SK-N-SH (cell line): ENCODE results near the gene FAM227A. TPM values are rescaled to one million over a fixed set of nuclear protein-coding genes. Genes with fewer than 3 reads are reported as not detected.
A peak's percentile ranks its signal among the peaks of the same experiment; 100 is the strongest.

Experiments used
- CTCF ChIA-PET: fragments of 300-600, 350-600 bp; formaldehyde crosslinking; extraction: SDS; loops from one replicate; lab custom pipeline; 2021; lab: Yijun Ruan, JAX
- POLR2A ChIA-PET: fragments of 350-600 bp; sonication (Branson Sonifier 250); formaldehyde crosslinking; extraction: SDS; loops from one replicate; lab custom pipeline; 2020; ENCODE audit warnings: antibody characterized with exemption, inconsistent platforms; lab: Yijun Ruan, JAX
- DNase-seq: peaks from one replicate; pipeline ENCODE4 v3.0.0; 2012
- H2AFZ ChIP-seq: fragments of 200-600 bp; sonication (generic); 2 replicates; pipeline ENCODE4 v1.8.1; 2016; ENCODE audit warnings: antibody characterized with exemption, mild to moderate bottlenecking, low read depth
- H3F3A ChIP-seq: fragments of 200-600 bp; sonication (generic); replicated peaks from 2 replicates; pipeline ENCODE3; 2016; ENCODE audit warnings: antibody characterized with exemption, mild to moderate bottlenecking; ENCODE audit not compliant: insufficient read depth
- H3K27ac ChIP-seq, 2 experiments: fragments of 200-500 bp in 1 of 2; fragments of 200-600 bp in 1 of 2; sonication (Bioruptor generic) in 1 of 2; sonication (generic), shearing (Covaris generic) in 1 of 2; 2 replicates each; pipeline versions ENCODE4 v1.5.1 to v1.6.1; 2014 to 2016; ENCODE audit warnings: low read depth in 2 of 2, inconsistent platforms in 1 of 2, low read length in 1 of 2, mild to moderate bottlenecking in 1 of 2, mixed read lengths in 1 of 2
- H3K27me3 ChIP-seq: fragments of 200-600 bp; sonication (generic), shearing (Covaris generic); 2 replicates; pipeline ENCODE4 v1.6.1; 2016; ENCODE audit warnings: mixed run types; ENCODE audit not compliant: insufficient read depth
- H3K36me3 ChIP-seq, 2 experiments: fragments of 200-500 bp in 1 of 2; fragments of 200-600 bp in 1 of 2; sonication (Bioruptor generic) in 1 of 2; sonication (generic) in 1 of 2; replicated peaks in 1 of 2; 2 replicates each; pipeline versions ENCODE3 to v1.5.1; 2014 to 2016; ENCODE audit warnings: low read length in 1 of 2, mild to moderate bottlenecking in 1 of 2; ENCODE audit not compliant: insufficient read depth in 2 of 2, control insufficient read depth in 1 of 2
- H3K4me1 ChIP-seq, 2 experiments: fragments of 200-500 bp in 1 of 2; fragments of 200-600 bp in 1 of 2; sonication (Bioruptor generic) in 1 of 2; sonication (generic), shearing (Covaris generic) in 1 of 2; 2 replicates each; pipeline versions ENCODE4 v1.5.1 to v1.6.1; 2014 to 2016; ENCODE audit warnings: low read depth in 1 of 2, low read length in 1 of 2, mixed run types in 1 of 2; ENCODE audit not compliant: insufficient read depth in 2 of 2, control insufficient read depth in 1 of 2
- H3K4me2 ChIP-seq: fragments of 200-600 bp; sonication (generic), shearing (Covaris generic); 2 replicates; pipeline ENCODE4 v1.6.1; 2017; ENCODE audit warnings: mixed run types
- H3K4me3 ChIP-seq, 2 experiments: fragments of 200-500 bp in 1 of 2; fragments of 200-600 bp in 1 of 2; sonication (Bioruptor generic) in 1 of 2; sonication (generic), shearing (Covaris generic) in 1 of 2; 2 replicates each; pipeline versions ENCODE4 v1.5.1 to v1.8.1; 2014 to 2016; ENCODE audit warnings: low read depth in 2 of 2, inconsistent platforms in 1 of 2, low read length in 1 of 2, mild to moderate bottlenecking in 1 of 2, mixed read lengths in 1 of 2, moderate library complexity in 1 of 2
- H3K79me2 ChIP-seq: fragments of 200-600 bp; sonication (generic); 2 replicates; pipeline ENCODE4 v1.8.1; 2017; ENCODE audit warnings: mild to moderate bottlenecking; ENCODE audit not compliant: insufficient read depth
- H3K9ac ChIP-seq: fragments of 200-600 bp; sonication (generic); 2 replicates; pipeline ENCODE4 v1.6.1; 2017; ENCODE audit warnings: mixed run types
- H3K9me2 ChIP-seq: fragments of 200-600 bp; sonication (generic); 2 replicates; pipeline ENCODE4 v1.6.1; 2017; ENCODE audit warnings: mixed run types
- H3K9me3 ChIP-seq: fragments of 200-600 bp; sonication (generic); 2 replicates; pipeline ENCODE4 v1.6.1; 2017; ENCODE audit warnings: mixed run types, mild to moderate bottlenecking, moderate library complexity
- H4K20me1 ChIP-seq: fragments of 200-600 bp; sonication (generic); 2 replicates; pipeline ENCODE4 v1.6.1; 2017; ENCODE audit warnings: mild to moderate bottlenecking, mixed run types; ENCODE audit not compliant: insufficient read depth
- CHD2 ChIP-seq: fragments of 150-350 bp; IDR thresholded peaks from 2 replicates; pipeline ENCODE4 v1.6.1; 2018; ENCODE audit warnings: low read length; ENCODE audit not compliant: partially characterized antibody
- CTCF ChIP-seq: fragments of 200-600 bp; sonication (generic); IDR thresholded peaks from 2 replicates; pipeline ENCODE4 v1.6.1; 2017; ENCODE audit warnings: antibody characterized with exemption, mild to moderate bottlenecking, moderate library complexity
- EP300 ChIP-seq, 2 experiments: IDR thresholded peaks; 2 replicates each; pipeline versions ENCODE4 v1.4.0 to v1.6.1; 2012; ENCODE audit warnings: borderline replicate concordance in 1 of 2, low read depth in 1 of 2, low read length in 1 of 2
- FOSL2 ChIP-seq: IDR thresholded peaks from 2 replicates; pipeline ENCODE4 v1.4.0; 2012; ENCODE audit warnings: low read depth, mild to moderate bottlenecking, moderate library complexity, borderline replicate concordance
- FOXJ3 ChIP-seq: sonication (generic); formaldehyde crosslinking; IDR thresholded peaks from 2 replicates; pipeline ENCODE4 v1.5.1; 2020; ENCODE audit warnings: mild to moderate bottlenecking, missing genetic modification reagents
- GABPA ChIP-seq: IDR thresholded peaks from 2 replicates; pipeline ENCODE4 v1.4.0; 2012; ENCODE audit warnings: low read depth, mild to moderate bottlenecking
- GATA2 ChIP-seq: sonication (generic); formaldehyde crosslinking; IDR thresholded peaks from 2 replicates; pipeline ENCODE4 v1.5.0; 2020; ENCODE audit warnings: mild to moderate bottlenecking, missing genetic modification reagents
- NFIC ChIP-seq: IDR thresholded peaks from 2 replicates; pipeline ENCODE4 v1.4.0; 2012; ENCODE audit warnings: borderline replicate concordance
- NRF1 ChIP-seq: IDR thresholded peaks from 2 replicates; pipeline ENCODE4 v1.6.1; 2012; ENCODE audit warnings: low read depth, mild to moderate bottlenecking, low read length
- POLR2AphosphoS5 ChIP-seq: IDR thresholded peaks from 2 replicates; pipeline ENCODE4 v1.6.1; 2012; ENCODE audit warnings: low read depth, low read length
- RAD21 ChIP-seq: IDR thresholded peaks from 2 replicates; pipeline ENCODE4 v1.6.1; 2012; ENCODE audit warnings: mild to moderate bottlenecking, low read length
- RCOR1 ChIP-seq: fragments of 150-350 bp; IDR thresholded peaks from 2 replicates; pipeline ENCODE4 v1.6.1; 2017; ENCODE audit warnings: antibody characterized with exemption, low read length
- RFX5 ChIP-seq: IDR thresholded peaks from 2 replicates; pipeline ENCODE4 v1.6.1; 2012; ENCODE audit warnings: mild to moderate bottlenecking, improper control_type of control experiment, low read length
- RXRA ChIP-seq: IDR thresholded peaks from 2 replicates; pipeline ENCODE4 v1.4.0; 2012; ENCODE audit warnings: low read depth, mild to moderate bottlenecking, borderline replicate concordance
- SMC3 ChIP-seq: IDR thresholded peaks from 2 replicates; pipeline ENCODE4 v1.6.1; 2012; ENCODE audit warnings: low read depth, low read length, improper control_type of control experiment
- TEAD4 ChIP-seq: IDR thresholded peaks from 2 replicates; pipeline ENCODE4 v1.4.0; 2012; ENCODE audit warnings: mild to moderate bottlenecking, borderline replicate concordance; ENCODE audit not compliant: insufficient read depth
- USF1 ChIP-seq: IDR thresholded peaks from 2 replicates; pipeline ENCODE4 v1.4.0; 2012; ENCODE audit warnings: low read depth, borderline replicate concordance
- ZBTB33 ChIP-seq: IDR thresholded peaks from 2 replicates; pipeline ENCODE4 v1.4.0; 2012; ENCODE audit warnings: low read depth, borderline replicate concordance
- WGBS: methylation state at CpG from one replicate; pipeline ENCODE4 v1.1.6; 2017; ENCODE audit warnings: low lambda C conversion rate; 5-methylcytosine and 5-hydroxymethylcytosine counted together
- polyA plus RNA-seq, 3 experiments: library from polyadenylated mRNA; depleted of rRNA; stranded (reverse); fragments of >200 nt; gene quantifications; 2 replicates each; pipeline ENCODE4 v1.2.3, GENCODE V29; 2012

The FAM227A gene
- polyA plus RNA-seq, 1 of the 3 experiments (the other 2 are of a cell fraction): 1.2 TPM

- H3K4me3 ChIP-seq: peak overlapping the region in 1 of 2 experiments; percentile 32; a peak in 1 of 4 replicates
- H3K27me3 ChIP-seq: no peaks in the 10 kb centered on the region
- peak; percentile 30 for DNase-seq
- no peaks in the 10 kb centered on the region for H3K79me2 ChIP-seq
- TF ChIP-seq POLR2AphosphoS5: no peak
- no peak for TF ChIP-seq GATA2 (CRISPR knock-in tag)
- TF ChIP-seq CTCF: peak; percentile 56
- no peak for TF ChIP-seq USF1
- TF ChIP-seq GABPA: no peak
- peak; percentile 21; the same call in 1 of the 2 replicates for TF ChIP-seq SMC3
- TF ChIP-seq FOSL2: no peak
- no peak for TF ChIP-seq EP300 (IDR thresholded peaks at IDR 0.05; ENCODE audit: borderline replicate concordance in 1 of 2, low read depth in 1 of 2, low read length in 1 of 2)
- TF ChIP-seq NRF1: no peak
- TF ChIP-seq RAD21: peak; percentile 64
- TF ChIP-seq FOXJ3 (CRISPR knock-in tag): no peak
- TF ChIP-seq RCOR1: no peak
- no peak for TF ChIP-seq TEAD4
- TF ChIP-seq ZBTB33: no peak
- no peak for TF ChIP-seq NFIC
- no peak for TF ChIP-seq RFX5
- no peak for TF ChIP-seq CHD2
- TF ChIP-seq RXRA: no peak
- WGBS: 8% methylated on average over 3 of the region's 3 CpGs
- H3F3A ChIP-seq: no peaks in the 10 kb centered on the region
- H2AFZ ChIP-seq: no peak overlapping the region
- H3K9me3 ChIP-seq: no peaks in the 10 kb centered on the region
- POLR2A ChIA-PET: interaction anchor here (0.6 kb wide), 1 partner anchor 62 kb away, joined by 3 read pairs; no protein-coding TSS in a partner anchor
- CTCF ChIA-PET: interaction anchor here (0.6 to 3.8 kb wide), 11 partner anchors 8 to 519 kb away, joined by 3 to 27 read pairs (median 3); no protein-coding TSS in a partner anchor
- H3K27ac ChIP-seq: no peak overlapping the region
- no peaks in the 10 kb centered on the region for H4K20me1 ChIP-seq
- no peaks in the 10 kb centered on the region for H3K36me3 ChIP-seq
- no peak overlapping the region for H3K9ac ChIP-seq
- no peak overlapping the region for H3K4me2 ChIP-seq
- no peaks in the 10 kb centered on the region for H3K9me2 ChIP-seq
- H3K4me1 ChIP-seq: peaks cover 0 to 2% of the 10 kb centered on the region in 2 experiments; a peak in 2 of 4 replicates
Measured at GRCh38 chr22:38572065-38572464, 84.1 kb downstream of the FAM227A start.
